Fibroblast of skin of scalp (primary cell): ENCODE data around the gene IL1RAP.

Experiments used
- DNase-seq: peaks from one replicate; pipeline ENCODE4 v3.0.0-alpha.2; 2013

IL1RAP gene

GRCh38 chr3:190615060-190615384 is 101.1 kb downstream of the IL1RAP start:
- DNase-seq: no peak

GRCh38 chr3:190615607-190616006 is 101.7 kb downstream of the IL1RAP start:
- DNase-seq: no peak

- DNase-seq: no peak
Observed at GRCh38 chr3:190616637-190617036, 102.8 kb downstream of the IL1RAP start.

DNA sequence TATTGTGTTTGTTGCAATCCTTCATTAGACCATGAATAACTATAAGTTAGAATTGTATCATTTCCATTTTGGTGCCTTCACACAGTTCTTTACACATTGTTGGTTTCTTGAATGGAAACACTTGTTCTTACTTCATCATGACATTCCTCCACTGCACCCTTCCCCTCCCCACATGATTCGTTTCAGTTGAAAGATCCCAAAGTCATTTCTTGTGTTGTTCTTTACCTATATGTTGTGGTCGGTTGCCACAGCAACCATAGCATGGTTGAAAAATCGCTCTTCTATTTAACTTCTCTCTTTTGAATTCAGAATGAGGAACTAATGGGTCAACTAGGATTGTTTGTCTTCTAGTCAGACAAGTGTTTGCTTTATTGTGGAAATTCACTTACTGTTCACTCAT is 103.3 kb downstream of the IL1RAP start:
- no peak for DNase-seq

DNA sequence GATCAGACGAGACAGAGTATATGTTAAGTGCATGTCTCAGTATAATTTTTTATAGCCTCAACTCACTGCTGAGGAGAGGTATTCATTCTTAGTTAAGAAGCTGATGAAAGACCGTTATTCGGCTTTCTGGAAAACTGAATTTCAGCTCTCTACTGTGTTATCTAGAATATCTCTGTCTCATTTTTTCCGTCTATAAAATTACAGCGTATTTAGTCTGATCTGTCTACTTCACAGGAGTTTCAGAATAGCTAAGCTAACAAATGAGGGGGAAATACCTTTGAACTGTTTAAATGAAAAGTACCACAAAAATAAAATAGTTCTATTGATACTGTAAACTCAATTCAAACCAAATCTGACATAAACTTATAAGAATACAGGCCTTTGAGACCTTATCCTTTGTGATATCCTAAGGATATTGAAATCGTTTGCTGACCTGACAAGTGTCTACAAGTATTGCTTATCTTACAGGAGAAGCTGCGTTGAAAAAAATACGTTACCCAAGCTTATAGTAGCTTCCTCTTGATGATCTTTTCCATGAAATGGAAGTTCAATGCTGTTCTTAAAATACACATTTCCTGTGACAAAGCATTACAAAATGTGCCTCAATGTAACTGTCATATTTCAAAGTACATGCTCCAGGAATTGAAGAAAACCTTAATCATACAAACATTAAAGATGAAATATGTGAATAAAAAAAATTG is 104.6 kb downstream of the IL1RAP start:
- DNase-seq: no peak

- no peak for DNase-seq
Observed at GRCh38 chr3:190619353-190619752, 105.5 kb downstream of the IL1RAP start.

DNA sequence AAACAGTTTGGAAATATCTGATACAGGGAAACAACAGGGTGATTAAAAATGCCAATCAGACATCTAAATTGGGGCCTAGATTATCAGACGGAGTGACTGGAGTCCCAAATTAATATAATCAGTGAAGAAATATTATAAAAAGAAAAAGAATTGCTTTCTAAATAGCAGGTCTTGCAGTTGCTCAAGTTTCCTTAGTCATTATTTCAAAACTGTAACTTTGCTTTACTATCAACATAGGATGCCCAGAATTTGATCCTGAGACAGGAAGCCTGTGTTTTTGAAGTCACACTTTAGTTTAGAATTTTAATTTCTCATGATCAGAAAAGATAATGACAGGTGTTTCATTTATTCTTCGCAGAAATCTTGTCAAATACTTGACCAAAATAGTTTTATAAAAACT is 105.9 kb downstream of the IL1RAP start:
- DNase-seq: no peak

- no peak for DNase-seq
Observed at GRCh38 chr3:190620886-190621608, 107.2 kb downstream of the IL1RAP start.

DNA sequence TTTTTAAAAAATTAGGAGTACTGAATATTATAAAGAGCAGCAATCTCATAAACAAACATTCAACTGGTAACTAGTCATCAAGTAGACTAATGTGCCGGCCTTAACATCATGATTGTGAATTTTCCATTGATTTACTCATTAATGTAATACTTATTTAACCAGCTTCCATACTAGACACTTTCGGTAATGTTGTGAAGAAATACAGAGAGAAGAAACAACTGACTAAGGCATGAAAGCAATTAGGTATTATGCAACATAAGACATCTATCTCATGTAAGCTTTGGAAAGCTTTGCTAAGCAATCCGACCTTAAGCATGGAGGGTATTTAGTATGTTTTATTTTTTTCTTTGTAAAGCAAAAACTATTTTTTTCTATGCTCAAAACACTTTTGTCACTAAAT is 108.0 kb downstream of the IL1RAP start:
- DNase-seq: no peak

- DNase-seq: no peak
Observed at GRCh38 chr3:190624282-190624681, 110.4 kb downstream of the IL1RAP start.

DNA sequence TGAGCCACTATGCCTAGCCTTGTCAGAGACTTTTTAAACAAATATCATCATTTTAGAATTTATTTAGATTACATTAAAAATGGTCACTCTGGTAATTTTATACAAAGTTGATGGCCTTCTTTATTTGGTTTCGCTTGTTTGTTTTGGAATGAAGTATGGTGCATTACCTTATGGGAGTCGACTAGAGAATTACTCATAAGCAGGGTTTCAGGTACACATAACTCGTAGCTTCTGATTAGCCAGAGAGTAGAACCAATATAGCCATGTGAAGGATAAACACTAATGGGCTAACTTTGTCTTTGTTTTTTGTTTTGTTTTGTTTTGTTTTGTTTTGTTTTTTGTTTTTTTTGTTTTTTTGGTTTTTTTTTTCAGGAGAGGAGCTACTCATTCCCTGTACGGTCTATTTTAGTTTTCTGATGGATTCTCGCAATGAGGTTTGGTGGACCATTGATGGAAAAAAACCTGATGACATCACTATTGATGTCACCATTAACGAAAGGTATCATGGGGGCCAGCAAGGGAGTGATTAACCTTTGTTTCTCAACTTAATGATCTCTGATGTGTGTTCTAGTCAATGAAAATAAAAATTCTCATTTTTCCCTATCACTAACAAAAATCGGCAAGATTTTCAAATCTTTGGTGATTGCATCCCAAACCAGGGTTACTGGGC is 113.2 kb downstream of the IL1RAP start:
- no peak for DNase-seq

DNA sequence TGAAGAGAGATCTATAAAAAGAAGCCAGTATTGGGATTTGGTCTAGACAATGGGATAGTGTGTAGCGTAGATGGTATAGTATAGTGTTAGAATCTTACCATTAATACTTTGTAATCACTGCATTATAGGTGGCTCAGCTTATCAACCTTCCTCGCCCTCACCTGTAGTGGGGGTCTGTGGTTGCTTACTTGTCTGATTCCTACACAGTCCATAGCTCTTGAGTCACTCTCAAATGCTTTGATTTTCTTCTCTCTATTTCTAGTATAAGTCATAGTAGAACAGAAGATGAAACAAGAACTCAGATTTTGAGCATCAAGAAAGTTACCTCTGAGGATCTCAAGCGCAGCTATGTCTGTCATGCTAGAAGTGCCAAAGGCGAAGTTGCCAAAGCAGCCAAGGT is 115.2 kb downstream of the IL1RAP start:
- no peak for DNase-seq

DNA sequence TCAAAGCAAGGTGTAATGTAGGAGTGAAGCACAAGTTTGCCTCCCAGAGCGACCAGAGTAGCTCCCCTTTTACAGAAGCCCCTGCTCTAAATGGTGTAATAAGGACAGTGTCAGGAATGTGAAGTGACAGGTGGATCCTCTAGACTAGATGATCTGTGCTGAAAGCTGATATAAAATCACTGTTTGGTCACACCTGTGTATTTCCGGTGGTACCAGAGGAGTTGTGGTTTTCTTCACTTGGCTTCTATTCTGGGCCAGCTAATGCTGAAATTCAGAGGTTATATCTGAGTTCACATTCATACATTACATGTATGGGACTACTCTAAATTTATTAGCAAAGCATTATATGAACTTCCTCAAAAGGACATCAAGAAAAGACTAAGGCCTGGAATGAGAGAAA is 117.4 kb downstream of the IL1RAP start:
- DNase-seq: no peak

DNA sequence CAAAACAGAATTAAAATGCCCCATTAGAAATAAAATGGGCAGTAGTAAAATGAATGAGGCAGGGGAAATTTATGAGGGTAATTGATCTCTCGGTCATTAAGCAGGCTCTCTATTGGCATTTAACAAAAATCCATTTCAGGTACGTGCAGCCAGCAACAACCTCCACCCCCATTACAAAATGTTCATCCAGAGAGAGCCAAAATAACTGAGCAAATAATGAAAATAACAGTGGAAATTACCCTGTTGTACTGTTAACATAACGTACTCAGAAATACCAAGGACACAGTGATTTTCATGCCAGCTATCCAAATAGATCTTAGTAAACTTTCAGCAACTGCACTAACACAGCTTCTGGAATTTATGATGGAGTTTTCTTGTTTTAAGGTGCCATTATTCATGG is 127.7 kb downstream of the IL1RAP start:
- no peak for DNase-seq

GRCh38 chr3:190642016-190642415 is 128.1 kb downstream of the IL1RAP start:
- no peak for DNase-seq

DNA sequence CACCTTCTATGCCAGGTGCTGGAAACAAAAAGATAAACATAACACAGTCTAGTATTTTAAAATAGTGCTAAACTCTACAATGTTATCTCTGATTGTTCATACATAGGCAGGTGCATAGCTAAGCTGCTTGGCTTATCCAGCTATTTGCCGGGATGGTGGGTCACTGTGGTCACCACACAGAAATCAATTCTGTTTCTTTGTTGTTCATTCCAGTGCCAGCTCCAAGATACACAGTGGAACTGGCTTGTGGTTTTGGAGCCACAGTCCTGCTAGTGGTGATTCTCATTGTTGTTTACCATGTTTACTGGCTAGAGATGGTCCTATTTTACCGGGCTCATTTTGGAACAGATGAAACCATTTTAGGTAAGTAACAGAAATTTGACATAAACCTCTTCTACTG is 130.2 kb downstream of the IL1RAP start:
- DNase-seq: no peak

DNA sequence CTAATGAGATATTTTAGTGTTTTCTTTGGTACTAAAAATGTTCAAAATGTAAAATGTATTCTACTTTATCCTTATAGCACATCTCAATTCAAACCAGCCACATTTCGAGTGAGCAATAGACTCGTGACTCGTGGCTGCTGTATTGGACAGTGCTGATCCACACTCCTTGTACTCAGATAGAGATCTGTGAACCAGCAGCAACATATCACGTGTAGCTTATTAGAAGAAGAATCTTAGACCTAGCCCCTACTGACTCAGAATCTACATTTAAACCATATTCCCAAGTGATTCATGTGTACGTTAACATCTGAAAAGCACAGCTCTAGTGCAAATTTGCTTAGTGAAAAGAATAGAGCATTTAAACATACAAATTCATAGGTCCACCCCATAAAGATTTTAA is 130.9 kb downstream of the IL1RAP start:
- DNase-seq: peak; percentile 43

DNA sequence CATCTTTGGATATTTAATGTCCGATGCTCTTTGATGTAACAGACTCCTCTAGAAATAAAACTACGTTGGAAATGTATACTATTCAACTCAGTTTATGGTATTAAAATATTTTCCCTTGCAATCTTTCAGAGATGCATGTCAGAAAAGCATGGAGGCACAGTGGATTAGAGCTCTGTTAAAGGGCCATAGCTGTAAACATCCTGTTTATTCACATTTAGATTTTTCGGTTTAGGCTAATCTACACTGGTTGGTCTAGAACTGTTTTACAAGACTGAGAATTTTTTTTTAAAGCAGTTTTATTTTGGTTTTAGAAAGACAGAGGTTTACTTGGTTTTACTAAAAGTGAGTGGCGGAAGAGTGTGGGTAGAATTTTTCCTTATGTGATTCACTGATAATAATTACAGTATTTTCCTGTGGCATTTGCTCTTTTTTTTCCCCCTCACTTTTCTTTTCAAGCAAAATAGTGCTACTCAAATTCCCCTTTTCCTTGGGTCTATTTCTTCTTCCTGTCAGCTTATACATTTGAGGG is 132.1 kb downstream of the IL1RAP start:
- no peak for DNase-seq

DNA sequence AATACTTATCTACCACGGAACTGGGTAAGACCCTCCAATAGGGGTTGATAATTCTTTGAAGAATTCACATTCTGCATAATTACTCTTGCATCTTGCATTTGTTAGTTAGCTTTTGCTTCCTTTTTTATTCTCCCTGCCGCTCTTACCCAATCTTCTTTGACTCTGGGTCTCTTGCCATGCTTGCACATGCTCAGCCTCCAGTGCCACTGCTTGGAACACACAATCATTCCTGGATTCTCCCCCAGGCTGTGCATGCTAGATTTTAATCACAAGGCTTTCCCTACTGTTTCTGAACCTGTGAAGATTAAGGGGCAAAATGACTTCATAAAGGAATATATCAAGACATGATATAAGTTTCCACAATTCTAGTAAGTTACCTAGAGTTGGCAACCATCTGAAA is 133.1 kb downstream of the IL1RAP start:
- no peak for DNase-seq

DNA sequence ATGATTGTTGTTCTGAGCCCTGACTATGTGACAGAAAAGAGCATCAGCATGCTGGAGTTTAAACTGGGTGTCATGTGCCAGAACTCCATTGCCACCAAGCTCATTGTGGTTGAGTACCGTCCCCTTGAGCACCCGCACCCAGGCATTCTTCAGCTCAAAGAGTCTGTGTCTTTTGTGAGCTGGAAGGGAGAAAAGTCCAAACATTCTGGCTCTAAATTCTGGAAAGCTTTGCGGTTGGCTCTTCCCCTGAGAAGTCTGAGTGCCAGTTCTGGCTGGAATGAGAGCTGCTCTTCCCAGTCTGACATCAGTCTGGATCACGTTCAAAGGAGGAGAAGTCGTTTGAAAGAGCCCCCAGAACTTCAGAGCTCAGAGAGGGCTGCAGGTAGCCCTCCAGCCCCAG is 142.0 kb downstream of the IL1RAP start:
- no peak for DNase-seq

- DNase-seq: no peak
Observed at GRCh38 chr3:190658106-190658505, 144.2 kb downstream of the IL1RAP start.

GRCh38 chr3:190666821-190667220 is 152.9 kb downstream of the IL1RAP start:
- no peak for DNase-seq

DNA sequence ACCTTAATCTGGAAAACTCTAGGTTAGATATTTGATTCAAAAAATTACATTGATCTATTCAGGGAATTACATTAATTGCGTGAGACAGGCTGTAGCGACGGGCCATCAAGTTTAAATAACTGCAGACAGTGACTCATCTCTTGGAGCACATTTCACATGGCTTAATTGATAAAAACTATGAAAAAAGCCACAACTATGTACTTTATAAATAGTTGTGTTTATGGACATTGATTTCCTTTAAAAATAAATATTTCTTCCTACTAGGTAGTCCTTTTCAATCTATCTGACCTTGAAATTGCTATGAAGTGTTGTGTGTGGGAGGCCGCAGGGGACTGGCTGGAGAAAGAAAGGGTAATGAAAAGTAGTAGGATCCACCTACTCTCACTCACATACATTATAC is 157.8 kb downstream of the IL1RAP start:
- DNase-seq: peak; percentile 40

DNA sequence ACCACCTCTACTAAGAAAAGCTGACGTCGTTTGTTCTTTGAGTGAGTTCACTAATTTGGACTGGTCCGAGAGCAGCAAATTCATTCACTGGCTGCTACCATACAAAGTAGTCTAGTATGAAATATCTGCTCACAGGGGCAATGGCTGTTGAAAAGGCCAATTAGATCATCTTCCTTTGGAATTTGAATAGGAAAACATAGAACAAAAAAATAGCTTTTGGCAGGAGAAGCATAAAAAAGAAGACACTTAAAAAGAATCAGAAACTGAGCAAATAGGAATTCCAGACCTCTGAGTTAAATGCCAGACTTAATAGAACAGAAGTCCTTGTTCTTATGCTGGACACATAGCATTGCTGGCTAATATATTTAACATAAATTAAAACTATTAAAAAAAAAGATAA is 159.3 kb downstream of the IL1RAP start:
- DNase-seq: peak; percentile 24
